Liver (tissue), 3 donors: ENCODE results near the gene CPZ.

Experiments used
- ATF3 ChIP-seq: IDR thresholded peaks from 2 replicates; pipeline ENCODE4 v1.6.1; 2016; ENCODE audit warnings: antibody characterized with exemption
- CTCF ChIP-seq: fragments of 150-350 bp; IDR thresholded peaks from 2 replicates; pipeline ENCODE4 v1.5.1; 2017; ENCODE audit warnings: improper control_type of control experiment, low read depth, low read length; ENCODE audit not compliant: missing input control
- EGR1 ChIP-seq, 2 donors: IDR thresholded peaks; 2 replicates each; pipeline ENCODE4 v1.6.1; 2016 to 2018; ENCODE audit warnings: antibody characterized with exemption in 2 of 2, low read depth in 2 of 2
- GABPA ChIP-seq, 2 donors: IDR thresholded peaks in 1 of 2; conservative IDR thresholded peaks in 1 of 2; 2 replicates each; pipeline ENCODE4 v1.6.1; 2016; ENCODE audit warnings: antibody characterized with exemption in 2 of 2, mild to moderate bottlenecking in 1 of 2, moderate library complexity in 1 of 2
- JUND ChIP-seq, 2 donors: IDR thresholded peaks; 2 replicates each; pipeline ENCODE4 v1.6.1; 2016; ENCODE audit warnings: antibody characterized with exemption in 2 of 2
- MAX ChIP-seq: IDR thresholded peaks from 2 replicates; pipeline ENCODE4 v1.6.1; 2016; ENCODE audit warnings: antibody characterized with exemption
- RAD21 ChIP-seq, 2 donors: IDR thresholded peaks; 2 replicates each; pipeline ENCODE4 v1.6.1; 2016; ENCODE audit warnings: antibody characterized with exemption in 2 of 2, mild to moderate bottlenecking in 2 of 2
- REST ChIP-seq: IDR thresholded peaks from 2 replicates; pipeline ENCODE4 v1.6.1; 2016; ENCODE audit warnings: antibody characterized with exemption, mild to moderate bottlenecking
- RXRA ChIP-seq, 2 donors: IDR thresholded peaks; 2 replicates each; pipeline ENCODE4 v1.6.1; 2017 to 2018; ENCODE audit warnings: antibody characterized with exemption in 2 of 2, mild to moderate bottlenecking in 1 of 2
- SP1 ChIP-seq: IDR thresholded peaks from 2 replicates; pipeline ENCODE4 v1.6.1; 2018; ENCODE audit warnings: antibody characterized with exemption, mild to moderate bottlenecking
- TAF1 ChIP-seq: conservative IDR thresholded peaks from 2 replicates; pipeline ENCODE4 v1.6.1; 2016; ENCODE audit warnings: antibody characterized with exemption, mild to moderate bottlenecking
- YY1 ChIP-seq: IDR thresholded peaks from 2 replicates; pipeline ENCODE4 v1.6.1; 2016; ENCODE audit warnings: antibody characterized with exemption, mild to moderate bottlenecking
- ZBTB33 ChIP-seq: IDR thresholded peaks from 2 replicates; pipeline ENCODE4 v1.6.1; 2016; ENCODE audit warnings: antibody characterized with exemption
- donor health status: healthy.
- donor health status: healthy.

GRCh38 chr4:8553216-8553615 is 39.3 kb upstream of the CPZ start:
- TF ChIP-seq CTCF (no peak), GABPA (IDR thresholded peaks at IDR 0.05 in 1 of 2, conservative IDR thresholded peaks at IDR 0.05 in 1 of 2) (no peak), TAF1 (no peak), RAD21 (IDR thresholded peaks at IDR 0.05) (no peak), ATF3 (no peak), JUND (IDR thresholded peaks at IDR 0.05) (no peak), REST (no peak), YY1 (no peak), EGR1 (IDR thresholded peaks at IDR 0.05; ENCODE audit: low read depth in 2 of 2) (no peak), MAX (no peak), SP1 (no peak), ZBTB33 (no peak), RXRA (IDR thresholded peaks at IDR 0.05) (no peak)
